ENCODE measurements around the gene QPCT. TPM values are rescaled to one million over a fixed set of nuclear protein-coding genes. Genes with fewer than 3 reads are reported as not detected.

QPCT gene
- total RNA-seq, 2 experiments from 2014 or later: 3.5 to 52.6 TPM

GRCh38 chr2:37319754-37320609, 24.4 kb upstream of the QPCT start:
- POLR2A ChIA-PET: interaction anchor here (0.6 to 17.9 kb wide), 18 partner anchors 8 to 1205 kb away, joined by 3 to 365 read pairs (median 6); no protein-coding TSS in a partner anchor

DNA sequence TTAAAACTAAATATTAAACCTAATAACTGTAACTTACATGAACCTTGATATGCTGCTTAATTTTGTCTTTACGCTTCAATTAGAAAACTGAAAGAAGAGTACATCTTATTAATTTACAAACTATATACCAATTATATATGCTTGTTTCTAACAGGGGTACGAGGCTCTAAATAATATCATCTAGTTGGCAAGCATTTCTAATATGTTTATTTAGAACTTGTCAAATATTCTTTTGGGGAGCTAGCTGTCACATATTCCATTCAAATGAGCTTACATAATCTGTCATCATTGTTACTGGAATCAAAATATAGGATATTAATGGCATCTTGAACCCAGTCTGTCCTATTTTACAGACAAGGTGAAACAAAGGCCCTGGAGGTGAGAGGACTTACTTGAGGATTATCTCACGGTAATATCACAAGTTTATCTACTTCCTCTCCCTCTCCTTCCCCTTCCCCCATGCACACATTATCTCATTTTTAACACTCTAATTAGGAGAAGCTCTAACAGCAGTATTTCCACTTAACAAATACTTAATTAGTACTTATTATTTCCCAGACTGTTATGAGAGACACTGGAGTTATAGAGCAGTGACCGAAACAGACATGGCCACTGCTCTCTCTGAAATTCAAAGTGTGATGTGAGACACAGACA, 23.3 kb upstream of the QPCT start:
- CTCF ChIA-PET (ENCODE audit: unreplicated experiment): interaction anchor here (0.9 kb wide), 1 partner anchor 17 kb away, joined by 3 read pairs; no protein-coding TSS in a partner anchor

More at GRCh38 chr2:37319754-37320609, 24.4 kb upstream of the QPCT start:
- Histone ChIP-seq H3K4me2 (ENCODE audit: low read length) (peak overlapping the region; percentile 96), H3K9me2 (ENCODE audit: insufficient read depth, low read length) (no peaks in the 10 kb centered on the region), H3K4me1 (ENCODE audit: insufficient read depth, low read length, poor library complexity, severe bottlenecking) (peaks cover 74% of the 10 kb centered on the region), H4K20me1 (ENCODE audit: insufficient read depth, low read length) (peaks cover 51% of the 10 kb centered on the region), H3K27ac (ENCODE audit: low read depth, low read length, poor library complexity, severe bottlenecking) (peak overlapping the region; percentile 74), H3K9me3 (ENCODE audit: low read length) (no peaks in the 10 kb centered on the region), H2AFZ (ENCODE audit: low read length) (no peak overlapping the region), H3K36me3 (ENCODE audit: insufficient read depth, low read length) (peaks cover 86% of the 10 kb centered on the region), H3K79me2 (ENCODE audit: insufficient read depth, low read depth, low read length) (peaks cover 92% of the 10 kb centered on the region), H3K4me3 (ENCODE audit: low read depth, low read length, poor library complexity, severe bottlenecking) (peak overlapping the region; percentile 98)
- CTCF ChIA-PET (ENCODE audit: unreplicated experiment): interaction anchor here (0.8 kb wide), 1 partner anchor 10 kb away, joined by 3 read pairs; no protein-coding TSS in a partner anchor
- no peak for DNase-seq (ENCODE audit: low spot score)
- TF ChIP-seq CTCF (conservative IDR thresholded peaks at IDR 0.05; ENCODE audit: low read length): no peak
- TF ChIP-seq EZH2phosphoT487 (IDR thresholded peaks at IDR 0.05; ENCODE audit: borderline replicate concordance, low read depth, low read length): no peak
- BruUV-seq (replicated peaks): no TSS peak
- intact Hi-C loops (cut with micrococcal nuclease; ENCODE audit: unreplicated experiment): loop anchor here (5.0 kb wide), 1 partner anchor 123 kb away; the partner anchor contains the start of gene CEBPZOS

More for the DNA sequence above, 23.3 kb upstream of the QPCT start:
- POLR2A ChIA-PET: interaction anchor here (1.0 to 17.9 kb wide), 10 partner anchors 9 to 334 kb away, joined by 3 to 365 read pairs (median 16); no protein-coding TSS in a partner anchor
- Histone ChIP-seq H3K4me1 (ENCODE audit: insufficient read depth, low read length, poor library complexity, severe bottlenecking) (peaks cover 73% of the 10 kb centered on the region), H3K9me3 (ENCODE audit: low read length) (no peaks in the 10 kb centered on the region), H3K9me2 (ENCODE audit: insufficient read depth, low read length) (no peaks in the 10 kb centered on the region), H3K4me2 (ENCODE audit: low read length) (peak overlapping the region; percentile 96), H3K36me3 (ENCODE audit: insufficient read depth, low read length) (peaks cover 74% of the 10 kb centered on the region), H2AFZ (ENCODE audit: low read length) (no peak overlapping the region), H3K79me2 (ENCODE audit: insufficient read depth, low read depth, low read length) (peaks cover 80% of the 10 kb centered on the region), H3K4me3 (ENCODE audit: low read depth, low read length, poor library complexity, severe bottlenecking) (peak overlapping the region; percentile 98), H4K20me1 (ENCODE audit: insufficient read depth, low read length) (peaks cover 51% of the 10 kb centered on the region), H3K27ac (ENCODE audit: low read depth, low read length, poor library complexity, severe bottlenecking) (peak overlapping the region; percentile 30)
- intact Hi-C loops (cut with micrococcal nuclease; ENCODE audit: unreplicated experiment): loop anchor here (5.0 kb wide), 1 partner anchor 124 kb away; the partner anchor contains the start of gene CEBPZOS
- BruUV-seq (replicated peaks): no TSS peak
- TF ChIP-seq EZH2phosphoT487 (IDR thresholded peaks at IDR 0.05; ENCODE audit: borderline replicate concordance, low read depth, low read length) (no peak), CTCF (conservative IDR thresholded peaks at IDR 0.05; ENCODE audit: low read length) (no peak)
- no peak for DNase-seq (ENCODE audit: low spot score)
